Uterus (tissue), 2 donors: ENCODE results near the gene CNPY1.

ENCODE experiments used
- CTCF ChIP-seq, 4 experiments: fragments of 200-600 bp in 2 of 4; fragments of 450-650 bp in 2 of 4; sonication (generic) in 2 of 4; IDR thresholded peaks; one replicate each; pipeline ENCODE4 v1.5.1; 2016 to 2019; ENCODE audit warnings: antibody characterized with exemption in 4 of 4, mild to moderate bottlenecking in 2 of 4, moderate library complexity in 1 of 4
- POLR2A ChIP-seq, 2 donors: fragments of 450-650 bp; IDR thresholded peaks; one replicate each; pipeline ENCODE4 v1.6.1; 2016; ENCODE audit warnings: antibody characterized with exemption in 2 of 2, mild to moderate bottlenecking in 1 of 2, moderate library complexity in 1 of 2

DNA sequence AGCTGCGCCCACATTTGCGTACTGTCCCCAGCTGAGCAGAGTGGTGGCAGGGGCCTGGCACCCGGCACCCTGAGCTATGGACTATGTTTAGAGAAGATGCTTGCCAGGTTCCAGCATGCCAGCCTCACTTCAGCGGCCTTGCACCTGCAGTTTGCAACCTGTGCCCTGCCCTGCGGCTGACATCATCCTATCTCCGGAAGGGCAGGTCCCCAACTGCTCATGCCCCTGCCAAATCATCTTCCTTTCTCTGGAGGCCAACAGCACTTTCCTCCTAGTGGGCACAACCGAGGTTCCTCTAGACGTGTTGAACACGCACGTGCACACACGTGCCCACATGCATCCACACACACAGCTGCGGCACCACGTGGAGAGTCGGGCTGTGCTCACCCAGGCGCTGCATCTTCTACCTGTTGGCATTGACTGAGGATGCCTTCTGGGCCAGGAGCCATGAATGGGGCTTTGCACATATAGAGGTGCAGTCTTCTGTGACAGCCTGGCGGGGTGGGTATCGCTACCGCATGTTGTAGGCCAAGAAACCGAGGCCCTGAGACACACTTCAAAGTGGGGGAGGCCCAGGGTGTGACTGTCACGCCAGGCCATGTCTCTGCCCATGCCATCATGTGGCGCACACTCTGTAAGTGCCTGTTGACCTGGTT is 24.5 kb downstream of the CNPY1 start:
- TF ChIP-seq CTCF (IDR thresholded peaks at IDR 0.05) (no peak), POLR2A (IDR thresholded peaks at IDR 0.05) (no peak)
